H1 (cell line): Measurements from ENCODE around the gene GFOD1. TPM values are rescaled to one million over a fixed set of nuclear protein-coding genes. Genes with fewer than 3 reads are reported as not detected.

ENCODE experiments used
- CTCF ChIA-PET: fragments of 300-600 bp; sonication (Branson Sonifier 250); formaldehyde crosslinking; loops from one replicate; lab custom pipeline; 2021; ENCODE audit not compliant: partially characterized antibody; lab: Charles Lee
- POLR2A ChIA-PET: fragments of 300-600 bp; sonication (Branson Sonifier 250); formaldehyde crosslinking; loops from one replicate; lab custom pipeline; 2021; ENCODE audit warnings: inconsistent platforms; ENCODE audit not compliant: partially characterized antibody; lab: Charles Lee
- DNase-seq, 2 experiments: peaks; one replicate each; pipeline versions ENCODE4 v3.0.0 to v3.0.0-alpha.2; 2010 to 2022; ENCODE audit warnings: low spot score in 2 of 2, low read depth in 1 of 2, mixed read lengths in 1 of 2
- FAIRE-seq: peaks from 2 replicates; lab custom pipeline; 2011; peaks lifted over from hg19 to GRCh38; lab: Jason Lieb, UNC
- H2AFZ ChIP-seq: 2 replicates; pipeline ENCODE4 v1.8.1; 2012; ENCODE audit warnings: low read length, inconsistent platforms
- H2AK5ac ChIP-seq: 2 replicates; pipeline ENCODE4 v1.6.1; 2013; ENCODE audit warnings: low read depth, low read length
- H2BK120ac ChIP-seq: replicated peaks from 2 replicates; pipeline ENCODE3; 2013; ENCODE audit warnings: low read depth, low read length, inconsistent platforms
- H2BK12ac ChIP-seq: 2 replicates; pipeline ENCODE4 v1.6.1; 2013; ENCODE audit warnings: low read depth, low read length
- H2BK15ac ChIP-seq: 2 replicates; pipeline ENCODE4 v1.6.1; 2013; ENCODE audit warnings: low read length
- H2BK20ac ChIP-seq: 2 replicates; pipeline ENCODE4 v1.6.1; 2013; ENCODE audit warnings: low read length
- H2BK5ac ChIP-seq: 2 replicates; pipeline ENCODE4 v1.6.1; 2013; ENCODE audit warnings: low read depth, low read length
- H3K14ac ChIP-seq: 2 replicates; pipeline ENCODE4 v1.6.1; 2013; ENCODE audit warnings: inconsistent platforms; ENCODE audit not compliant: insufficient read length
- H3K18ac ChIP-seq: 2 replicates; pipeline ENCODE4 v1.6.1; 2013; ENCODE audit warnings: low read length; ENCODE audit errors: extremely low read depth
- H3K23ac ChIP-seq: 2 replicates; pipeline ENCODE4 v1.6.1; 2013; ENCODE audit warnings: inconsistent platforms; ENCODE audit not compliant: insufficient read length
- H3K23me2 ChIP-seq: 2 replicates; pipeline ENCODE4 v1.6.1; 2013; ENCODE audit warnings: low read depth, low read length
- H3K27ac ChIP-seq: 2 replicates; pipeline ENCODE4 v1.6.1; 2011; ENCODE audit warnings: low read depth, low read length, inconsistent platforms
- H3K27me3 ChIP-seq, 4 experiments: replicated peaks in 1 of 4; 1 replicate in 1 of 4; 2 replicates in 3 of 4; pipeline versions ENCODE4 v1.6.1 to v1.8.1; 2011 to 2013; ENCODE audit warnings: low read length in 3 of 4, mild to moderate bottlenecking in 3 of 4, inconsistent platforms in 2 of 4, mixed read lengths in 2 of 4, moderate library complexity in 1 of 4; ENCODE audit not compliant: control insufficient read depth in 3 of 4, insufficient read depth in 3 of 4; ENCODE audit errors: extremely low read depth in 1 of 4
- H3K36me3 ChIP-seq, 4 experiments: 2 replicates each; pipeline versions ENCODE4 v1.6.1 to v1.8.1; 2011 to 2013; ENCODE audit warnings: mild to moderate bottlenecking in 4 of 4, low read length in 3 of 4, moderate library complexity in 2 of 4, control low read depth in 1 of 4, inconsistent platforms in 1 of 4; ENCODE audit not compliant: insufficient read depth in 4 of 4, control insufficient read depth in 2 of 4
- H3K4ac ChIP-seq: replicated peaks from 2 replicates; pipeline ENCODE3; 2013; ENCODE audit warnings: low read length, low read depth, mixed read lengths, inconsistent platforms; ENCODE audit not compliant: insufficient read length
- H3K4me1 ChIP-seq, 4 experiments: replicated peaks in 1 of 4; 1 replicate in 1 of 4; 2 replicates in 3 of 4; pipeline versions ENCODE4 v1.6.1 to v1.8.1; 2011 to 2013; ENCODE audit warnings: low read length in 3 of 4, inconsistent platforms in 2 of 4, mixed read lengths in 1 of 4; ENCODE audit not compliant: insufficient read depth in 4 of 4, control insufficient read depth in 3 of 4
- H3K4me2 ChIP-seq, 2 experiments: 2 replicates each; pipeline versions ENCODE4 v1.6.1 to v1.8.1; 2011 to 2013; ENCODE audit warnings: low read depth in 2 of 2, low read length in 2 of 2, control low read depth in 1 of 2, inconsistent platforms in 1 of 2, mild to moderate bottlenecking in 1 of 2; ENCODE audit not compliant: insufficient read depth in 1 of 2
- H3K4me3 ChIP-seq, 4 experiments: fragments of 200-600, 300-600 bp in 1 of 4; sonication (generic), shearing (Covaris generic), sonication (Bioruptor Twin) in 1 of 4; 2 replicates each; pipeline versions ENCODE4 v1.5.1 to v1.8.1; 2011 to 2016; ENCODE audit warnings: low read length in 4 of 4, low read depth in 3 of 4, control low read depth in 2 of 4, inconsistent platforms in 2 of 4, mild to moderate bottlenecking in 2 of 4, mixed read lengths in 1 of 4, moderate library complexity in 1 of 4; ENCODE audit not compliant: insufficient read depth in 2 of 4; ENCODE audit errors: extremely low read depth in 1 of 4
- H3K56ac ChIP-seq: replicated peaks from 2 replicates; pipeline ENCODE3; 2013; ENCODE audit warnings: low read depth, mild to moderate bottlenecking, mixed read lengths, low read length, inconsistent platforms; ENCODE audit not compliant: insufficient read length
- H3K79me1 ChIP-seq: 2 replicates; pipeline ENCODE4 v1.6.1; 2013; ENCODE audit warnings: low read depth, low read length, control low read depth
- H3K79me2 ChIP-seq, 2 experiments: 2 replicates each; pipeline versions ENCODE4 v1.6.1 to v1.8.1; 2012 to 2013; ENCODE audit warnings: low read length in 2 of 2, mild to moderate bottlenecking in 2 of 2, inconsistent platforms in 1 of 2; ENCODE audit not compliant: insufficient read depth in 2 of 2, control insufficient read depth in 1 of 2
- H3K9ac ChIP-seq, 4 experiments: replicated peaks in 1 of 4; 1 replicate in 1 of 4; 2 replicates in 3 of 4; pipeline versions ENCODE4 v1.6.1 to v1.8.1; 2011 to 2013; ENCODE audit warnings: low read depth in 3 of 4, low read length in 3 of 4, control low read depth in 2 of 4, mild to moderate bottlenecking in 2 of 4, moderate library complexity in 2 of 4, inconsistent platforms in 1 of 4; ENCODE audit errors: extremely low read depth in 1 of 4
- H3K9me3 ChIP-seq, 2 experiments: 2 replicates each; pipeline versions ENCODE4 v1.6.1 to v1.8.1; 2012 to 2013; ENCODE audit warnings: mild to moderate bottlenecking in 2 of 2, moderate library complexity in 2 of 2, control low read depth in 1 of 2, inconsistent platforms in 1 of 2, low read depth in 1 of 2, low read length in 1 of 2, mixed read lengths in 1 of 2; ENCODE audit not compliant: insufficient read depth in 2 of 2
- H4K20me1 ChIP-seq, 2 experiments: replicated peaks in 1 of 2; 2 replicates each; pipeline versions ENCODE3 to v1.8.1; 2011 to 2013; ENCODE audit warnings: inconsistent platforms in 2 of 2, low read length in 2 of 2, mild to moderate bottlenecking in 1 of 2; ENCODE audit not compliant: insufficient read depth in 2 of 2, control insufficient read depth in 1 of 2
- H4K5ac ChIP-seq: 2 replicates; pipeline ENCODE4 v1.6.1; 2013; ENCODE audit warnings: low read length, low read depth, mixed read lengths, inconsistent platforms; ENCODE audit not compliant: insufficient read length
- H4K8ac ChIP-seq: 2 replicates; pipeline ENCODE4 v1.8.0; 2013; ENCODE audit warnings: mild to moderate bottlenecking, moderate library complexity, low read length, inconsistent platforms; ENCODE audit not compliant: insufficient read depth; ENCODE audit errors: extremely low read depth
- H4K91ac ChIP-seq: replicated peaks from 2 replicates; pipeline ENCODE3; 2013; ENCODE audit warnings: low read length, mixed read lengths, inconsistent platforms; ENCODE audit not compliant: insufficient read length
- CREB1 ChIP-seq: IDR thresholded peaks from 2 replicates; pipeline ENCODE4 v1.6.1; 2012; ENCODE audit warnings: inconsistent platforms
- EP300 ChIP-seq, 2 experiments: IDR thresholded peaks; 1 replicate in 1 of 2; 2 replicates in 1 of 2; pipeline ENCODE4 v1.6.1; 2011 to 2012; ENCODE audit warnings: low read depth in 2 of 2, low read length in 2 of 2, mild to moderate bottlenecking in 2 of 2, borderline replicate concordance in 1 of 2, inconsistent platforms in 1 of 2, moderate library complexity in 1 of 2
- FOSL1 ChIP-seq: IDR thresholded peaks from 2 replicates; pipeline ENCODE4 v1.6.1; 2011; ENCODE audit warnings: mild to moderate bottlenecking, low read depth, low read length, moderate library complexity; ENCODE audit not compliant: insufficient read depth
- NRF1 ChIP-seq: IDR thresholded peaks from 2 replicates; pipeline ENCODE4 v1.6.1; 2011; ENCODE audit warnings: mild to moderate bottlenecking, low read depth, low read length, improper control_type of control experiment
- PHF8 ChIP-seq: fragments of 200-600 bp; sonication (generic); conservative IDR thresholded peaks from 2 replicates; pipeline ENCODE4 v1.7.1; 2012; ENCODE audit warnings: low read depth, mild to moderate bottlenecking, inconsistent platforms, low read length, moderate library complexity
- SP1 ChIP-seq: IDR thresholded peaks from 2 replicates; pipeline ENCODE4 v1.6.1; 2011; ENCODE audit warnings: low read depth, low read length
- WGBS, 2 experiments: shearing (Covaris generic) in 1 of 2; methylation state at CpG; one replicate each; pipeline versions ENCODE4 v1.1.6 to v1.1.7; 2013 to 2015; ENCODE audit warnings: low lambda C conversion rate in 2 of 2, mixed read lengths in 2 of 2, inconsistent platforms in 1 of 2, low coverage in 1 of 2, missing lambda C conversion rate in 1 of 2; ENCODE audit not compliant: insufficient replicate concordance in 2 of 2, insufficient coverage in 1 of 2, insufficient read length in 1 of 2; ENCODE audit errors: extremely low coverage in 1 of 2, missing lambda C conversion rate in 1 of 2; 5-methylcytosine and 5-hydroxymethylcytosine counted together
- polyA plus RNA-seq, 7 experiments: library from polyadenylated mRNA; depleted of rRNA in 3 of 7; stranded (reverse) in 5 of 7; unstranded in 2 of 7; fragments of >200 nt in 5 of 7; fragments of 200-250 nt in 2 of 7; gene quantifications; 1 replicate in 5 of 7; 2 replicates in 1 of 7; 4 replicates in 1 of 7; pipeline versions ENCODE4 v1.2.1 to v1.2.3, GENCODE V29; 2011 to 2013; ENCODE audit warnings: missing spikeins in 2 of 7, mixed read lengths in 2 of 7
- total RNA-seq: library from RNA; stranded (reverse); fragmentation: NEBNext Ultra II Directional; extraction: Animal tissue kit (Norgen Biotek cat#: 25700); gene quantifications from 2 replicates; pipeline ENCODE4 v1.2.1, GENCODE V29; 2021

Gene GFOD1
- total and polyA plus RNA-seq, 2 of the 8 experiments (the other 6 are each of a cell fraction or from before 2014, with no cell fraction given), result 2.5 to 8.8 TPM

DNA sequence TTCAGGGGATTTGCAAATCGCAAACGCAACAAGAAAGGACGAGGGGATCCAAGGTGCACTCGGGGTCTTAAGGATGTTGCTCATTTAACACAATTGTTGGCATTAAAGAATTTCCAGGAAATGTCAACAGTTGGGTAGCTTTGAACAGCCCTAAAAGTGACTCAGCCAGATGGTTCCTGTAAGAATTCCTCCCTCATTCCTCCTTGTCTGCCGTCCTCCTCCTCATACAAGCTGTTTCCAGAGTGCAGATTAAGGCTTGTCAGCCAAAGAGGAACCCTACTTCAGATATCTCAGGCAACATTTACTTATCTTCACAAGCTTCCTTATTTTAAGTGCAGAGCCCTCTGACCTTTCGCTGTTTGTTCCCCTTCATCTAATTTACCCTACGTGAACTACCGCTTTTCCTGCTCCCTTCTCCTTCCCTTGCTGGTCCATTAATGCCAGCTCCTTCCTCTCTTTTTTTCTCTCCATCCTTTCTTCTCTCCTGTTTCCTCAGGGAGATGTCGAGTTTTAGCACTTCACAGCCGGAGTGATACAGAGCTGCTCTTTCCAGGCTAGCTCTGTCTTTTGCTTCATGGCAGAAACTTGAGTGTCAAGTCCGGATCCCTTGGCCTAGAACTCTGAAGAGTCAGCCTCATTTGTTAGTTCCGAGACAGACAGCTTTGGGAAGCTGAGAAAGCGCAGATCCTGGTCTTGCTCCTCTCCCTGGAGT lies 132.9 kb downstream of the GFOD1 start:
- Histone ChIP-seq H3K9ac (no peak overlapping the region), H4K8ac (no peak overlapping the region), H2AK5ac (no peak overlapping the region; the same call in 1 of the 2 replicates), H2BK15ac (no peak overlapping the region), H4K20me1 (no peaks in the 10 kb centered on the region), H4K91ac (no peak overlapping the region), H3K79me1 (no peaks in the 10 kb centered on the region), H3K79me2 (no peaks in the 10 kb centered on the region), H3K56ac (no peak overlapping the region), H3K27ac (no peak overlapping the region), H3K36me3 (no peaks in the 10 kb centered on the region), H2BK12ac (no peak overlapping the region), H3K4me3 (no peak overlapping the region), H3K4ac (no peak overlapping the region), H4K5ac (no peak overlapping the region), H3K23ac (no peak overlapping the region), H2BK5ac (no peak overlapping the region), H3K18ac (no peak overlapping the region; the same call in 1 of the 2 replicates), H3K4me2 (no peak overlapping the region), H3K9me3 (peaks cover 0 to 4% of the 10 kb centered on the region in 2 experiments; a peak in 1 of 4 replicates), H2BK20ac (no peak overlapping the region), H3K27me3 (no peaks in the 10 kb centered on the region; a peak in 1 of 7 replicates), H3K14ac (no peak overlapping the region), H3K23me2 (no peaks in the 10 kb centered on the region), H2BK120ac (no peak overlapping the region), H3K4me1 (peaks cover 6 to 20% (median 13%) of the 10 kb centered on the region in 4 experiments; a peak in 6 of 7 replicates), H2AFZ (0 out of 2 replicates have a peak overlapping the region, but pooled peaks have one; percentile 14)
- no peak for TF ChIP-seq CREB1
- TF ChIP-seq NRF1, result no peak
- no peak for TF ChIP-seq EP300 (IDR thresholded peaks at IDR 0.05; ENCODE audit: borderline replicate concordance in 1 of 2, low read depth in 2 of 2, low read length in 2 of 2)
- TF ChIP-seq FOSL1, result no peak
- no peak for TF ChIP-seq SP1
- TF ChIP-seq PHF8, result no peak
- DNase-seq, result no peak
- 93% methylated on average over 13 of the region's 13 CpGs; no CpG with 5 or more reads in 1 of the 2 experiments for WGBS, 2 experiments
- POLR2A ChIA-PET, result interaction anchor here (1.4 kb wide), 1 partner anchor 61 kb away, joined by 3 read pairs; no protein-coding TSS in a partner anchor
- no peak for FAIRE-seq
- CTCF ChIA-PET, result interaction anchor here (1.0 to 1.4 kb wide), 4 partner anchors 9 to 64 kb away, joined by 3 to 4 read pairs (median 3); no protein-coding TSS in a partner anchor
